ENCODE measurements around the gene BANP.
"Not testable (repeated sequence)": the region's sequence is repeated elsewhere in the genome, so short reads cannot be mapped to it uniquely, and the experiment has no call there.

- TF ChIP-seq CTCF (IDR thresholded peaks at IDR 0.05 in 2 of 3, conservative IDR thresholded peaks at IDR 0.05 in 1 of 3; ENCODE audit: borderline replicate concordance in 1 of 3, insufficient read depth in 1 of 3, low read depth in 2 of 3, low read length in 2 of 3); MAX (IDR thresholded peaks at IDR 0.05); YY1 (IDR thresholded peaks at IDR 0.05; ENCODE audit: extremely low read depth, insufficient replicate concordance, low read depth, low read length); EGR1 (IDR thresholded peaks at IDR 0.05; ENCODE audit: low read depth); RAD21 (IDR thresholded peaks at IDR 0.05; ENCODE audit: low read depth); POLR2A (IDR thresholded peaks at IDR 0.05; ENCODE audit: borderline replicate concordance, extremely low read depth, insufficient read depth, insufficient read length): not testable (repeated sequence)
Measured at GRCh38 chr16:88100801-88101622, 149.8 kb downstream of the BANP start.

Data from HCT116 (cell line).